Measurements from ENCODE around the gene SPAAR.
"Not testable (repeated sequence)": the region's sequence is repeated elsewhere in the genome, so short reads cannot be mapped to it uniquely, and the experiment has no call there.

The SPAAR gene

GRCh38 chr9:35909274-35909673, at the start of gene SPAAR:
Gene SPAAR, plus strand, starts transcription at chr9:35909490. Its CDS starts 974 bp downstream, at chr9:35910464.
- DNase-seq, result no peak

GRCh38 chr9:35859990-35860339, 49.3 kb upstream of the SPAAR start:
- no peak for DNase-seq

GRCh38 chr9:35861161-35861897, 48.0 kb upstream of the SPAAR start:
- DNase-seq, result no peak

GRCh38 chr9:35862328-35862727, 47.0 kb upstream of the SPAAR start:
- DNase-seq, result no peak

- DNase-seq, result no peak
These were observed 45.7 kb upstream of the SPAAR start for GRCh38 chr9:35863583-35863982.

GRCh38 chr9:35864695-35865255, 44.5 kb upstream of the SPAAR start:
- DNase-seq, result no peak

- no peak for DNase-seq
These were observed 41.8 kb upstream of the SPAAR start for GRCh38 chr9:35867538-35867937.

GRCh38 chr9:35868933-35869332, 40.4 kb upstream of the SPAAR start:
- DNase-seq, result no peak

GRCh38 chr9:35869621-35870216, 39.6 kb upstream of the SPAAR start:
- DNase-seq, result no peak

GRCh38 chr9:35870351-35870923, 38.9 kb upstream of the SPAAR start, which contains the start of gene OR13J1:
Gene OR13J1, minus strand, starts transcription at chr9:35870401. Its CDS starts 0 bp downstream, at chr9:35870401.
- DNase-seq, result no peak

- no peak for DNase-seq
These were observed 37.7 kb upstream of the SPAAR start for GRCh38 chr9:35871545-35871944.

GRCh38 chr9:35872505-35872904, 36.8 kb upstream of the SPAAR start:
- no peak for DNase-seq

- DNase-seq, result peak; percentile 77
These were observed 26.9 kb upstream of the SPAAR start for GRCh38 chr9:35882263-35882848.

- DNase-seq, result no peak
These were observed 26.3 kb upstream of the SPAAR start for GRCh38 chr9:35882996-35883395.

- not testable (repeated sequence) for DNase-seq
These were observed 24.4 kb upstream of the SPAAR start for GRCh38 chr9:35884908-35885307.

- no peak for DNase-seq
These were observed 17.6 kb upstream of the SPAAR start for GRCh38 chr9:35891646-35892045.

GRCh38 chr9:35892051-35892450, 17.2 kb upstream of the SPAAR start:
- DNase-seq, result no peak

GRCh38 chr9:35896570-35896969, 12.7 kb upstream of the SPAAR start:
- no peak for DNase-seq

- DNase-seq, result not testable (repeated sequence)
These were observed 11.8 kb upstream of the SPAAR start for GRCh38 chr9:35897376-35898099.

- DNase-seq, result no peak
These were observed 11.0 kb upstream of the SPAAR start for GRCh38 chr9:35898337-35898736.

GRCh38 chr9:35899021-35899420, 10.3 kb upstream of the SPAAR start:
- DNase-seq, result no peak

- DNase-seq, result peak; percentile 71
These were observed 6.2 kb upstream of the SPAAR start for GRCh38 chr9:35903049-35903448.

- no peak for DNase-seq
These were observed 5.0 kb upstream of the SPAAR start for GRCh38 chr9:35904338-35904737.
